GM23248 (cell line): ENCODE data around the gene PRTN3. TPM values are rescaled to one million over a fixed set of nuclear protein-coding genes. Genes with fewer than 3 reads are reported as not detected.
A peak's percentile ranks its signal among the peaks of the same experiment; 100 is the strongest.

Source experiments
- DNase-seq: peaks from one replicate; pipeline ENCODE4 v3.0.0-alpha.2; 2015
- H2AFZ ChIP-seq: fragments of 200-600 bp; sonication (generic); 2 replicates; pipeline ENCODE4 v1.6.1; 2016; ENCODE audit warnings: antibody characterized with exemption
- H3F3A ChIP-seq: fragments of 200-600 bp; sonication (generic); 2 replicates; pipeline ENCODE4 v1.6.1; 2016; ENCODE audit warnings: mild to moderate bottlenecking, antibody characterized with exemption, mixed run types; ENCODE audit not compliant: insufficient read depth
- H3K27ac ChIP-seq: fragments of 200-600 bp; sonication (generic); 2 replicates; pipeline ENCODE4 v1.5.1; 2016; ENCODE audit warnings: mild to moderate bottlenecking
- H3K27me3 ChIP-seq: fragments of 200-600 bp; sonication (generic); replicated peaks from 2 replicates; pipeline ENCODE4 v1.6.1; 2016; ENCODE audit warnings: mild to moderate bottlenecking; ENCODE audit not compliant: insufficient read depth
- H3K36me3 ChIP-seq: fragments of 200-600 bp; sonication (generic); 2 replicates; pipeline ENCODE4 v1.6.1; 2016; ENCODE audit warnings: low read depth, mild to moderate bottlenecking
- H3K4me1 ChIP-seq: fragments of 200-600 bp; sonication (generic); 2 replicates; pipeline ENCODE4 v1.6.1; 2016; ENCODE audit warnings: mild to moderate bottlenecking; ENCODE audit not compliant: insufficient read depth
- H3K4me2 ChIP-seq: fragments of 200-600 bp; sonication (generic); one replicate; pipeline ENCODE4 v1.6.1; 2016; ENCODE audit warnings: mild to moderate bottlenecking; ENCODE audit not compliant: unreplicated experiment
- H3K4me3 ChIP-seq: fragments of 200-600 bp; sonication (generic); 2 replicates; pipeline ENCODE4 v1.5.1; 2016; ENCODE audit warnings: mild to moderate bottlenecking
- H3K79me2 ChIP-seq: fragments of 200-600 bp; sonication (generic); 2 replicates; pipeline ENCODE4 v1.6.1; 2016; ENCODE audit warnings: mild to moderate bottlenecking; ENCODE audit not compliant: insufficient read depth
- H3K9ac ChIP-seq: fragments of 200-600 bp; sonication (generic); 2 replicates; pipeline ENCODE4 v1.6.1; 2016; ENCODE audit warnings: mild to moderate bottlenecking
- H3K9me2 ChIP-seq: fragments of 200-600 bp; sonication (generic); 2 replicates; pipeline ENCODE4 v1.6.1; 2016; ENCODE audit warnings: mixed run types, mild to moderate bottlenecking, moderate library complexity; ENCODE audit not compliant: insufficient read depth
- H3K9me3 ChIP-seq: fragments of 200-600 bp; sonication (generic); one replicate; pipeline ENCODE4 v1.6.1; 2017; ENCODE audit warnings: low read depth
- H4K20me1 ChIP-seq: fragments of 200-600 bp; sonication (generic); 2 replicates; pipeline ENCODE4 v1.6.0; 2016; ENCODE audit not compliant: insufficient read depth
- EZH2 ChIP-seq: fragments of 200-600 bp; sonication (generic); IDR thresholded peaks from 2 replicates; pipeline ENCODE4 v1.6.1; 2018; ENCODE audit warnings: antibody characterized with exemption, mild to moderate bottlenecking; ENCODE audit not compliant: insufficient read depth, poor library complexity, severe bottlenecking
- EZH2phosphoT487 ChIP-seq: fragments of 200-600 bp; sonication (generic); IDR thresholded peaks from 2 replicates; pipeline ENCODE4 v1.6.1; 2018; ENCODE audit warnings: antibody characterized with exemption, moderate library complexity, mild to moderate bottlenecking, low read depth; ENCODE audit not compliant: insufficient read depth
- WGBS, 2 experiments: methylation state at CpG; one replicate each; pipeline ENCODE4 v1.1.6; 2015 to 2017; ENCODE audit warnings: low lambda C conversion rate in 2 of 2, low coverage in 1 of 2; ENCODE audit errors: missing lambda C conversion rate in 2 of 2; 5-methylcytosine and 5-hydroxymethylcytosine counted together
- in situ Hi-C: fragments of 300-500 bp; cut with MboI; formaldehyde crosslinking; loops from 2 replicates; pipeline ENCODE4 v1.15.0; 2020
- polyA plus RNA-seq: library from polyadenylated mRNA; unstranded; fragments of >200 nt; fragmentation: Nextera tagmentation; extraction: Ambion mirVana; gene quantifications from 2 replicates; pipeline ENCODE4 v1.2.1, GENCODE V29; 2016
- total RNA-seq: library from RNA; depleted of rRNA; stranded (reverse); fragments of >200 nt; shearing (Covaris generic); gene quantifications from 2 replicates; pipeline ENCODE4 v1.2.3, GENCODE V29; 2014

The PRTN3 gene
- total and polyA plus RNA-seq, 2 experiments from 2014 or later, result not detected

- Histone ChIP-seq H3K27ac (0 out of 2 replicates have a peak overlapping the region, but pooled peaks have one; percentile 3), H3K4me2 (peak overlapping the region; percentile 98), H3K9ac (peak overlapping the region; percentile 94; the same call in 1 of the 2 replicates), H2AFZ (no peak overlapping the region), H3K9me2 (no peaks in the 10 kb centered on the region), H3K79me2 (peaks cover 100% of the 10 kb centered on the region), H3K9me3 (no peaks in the 10 kb centered on the region), H3F3A (peaks cover 20% of the 10 kb centered on the region), H3K27me3 (no peaks in the 10 kb centered on the region), H3K4me1 (peaks cover 27% of the 10 kb centered on the region), H4K20me1 (peaks cover 30% of the 10 kb centered on the region), H3K36me3 (peaks cover 35% of the 10 kb centered on the region), H3K4me3 (no peak overlapping the region)
- 82 to 83% methylated on average over 12 to 17 of the region's 17 CpGs for WGBS, 2 experiments
- DNase-seq, result no peak
- TF ChIP-seq EZH2 (no peak), EZH2phosphoT487 (no peak)
- in situ Hi-C loops, result no loop called here
These were observed 37.7 kb upstream of the PRTN3 start for GRCh38 chr19:803099-803561.

- Histone ChIP-seq H3F3A (peaks cover 20% of the 10 kb centered on the region), H3K9ac (no peak overlapping the region), H3K9me3 (no peaks in the 10 kb centered on the region), H3K79me2 (peaks cover 100% of the 10 kb centered on the region), H3K27me3 (no peaks in the 10 kb centered on the region), H3K4me3 (no peak overlapping the region), H2AFZ (no peak overlapping the region), H3K4me2 (no peak overlapping the region), H4K20me1 (peaks cover 28% of the 10 kb centered on the region), H3K9me2 (no peaks in the 10 kb centered on the region), H3K27ac (no peak overlapping the region), H3K36me3 (peaks cover 40% of the 10 kb centered on the region), H3K4me1 (peaks cover 27% of the 10 kb centered on the region)
- TF ChIP-seq EZH2, result no peak
- TF ChIP-seq EZH2phosphoT487, result no peak
- in situ Hi-C loops, result no loop called here
- DNase-seq, result no peak
- WGBS, 2 experiments, result 86 to 90% methylated on average over 31 of the region's 31 CpGs
These were observed 36.9 kb upstream of the PRTN3 start for GRCh38 chr19:803686-804418.

DNA sequence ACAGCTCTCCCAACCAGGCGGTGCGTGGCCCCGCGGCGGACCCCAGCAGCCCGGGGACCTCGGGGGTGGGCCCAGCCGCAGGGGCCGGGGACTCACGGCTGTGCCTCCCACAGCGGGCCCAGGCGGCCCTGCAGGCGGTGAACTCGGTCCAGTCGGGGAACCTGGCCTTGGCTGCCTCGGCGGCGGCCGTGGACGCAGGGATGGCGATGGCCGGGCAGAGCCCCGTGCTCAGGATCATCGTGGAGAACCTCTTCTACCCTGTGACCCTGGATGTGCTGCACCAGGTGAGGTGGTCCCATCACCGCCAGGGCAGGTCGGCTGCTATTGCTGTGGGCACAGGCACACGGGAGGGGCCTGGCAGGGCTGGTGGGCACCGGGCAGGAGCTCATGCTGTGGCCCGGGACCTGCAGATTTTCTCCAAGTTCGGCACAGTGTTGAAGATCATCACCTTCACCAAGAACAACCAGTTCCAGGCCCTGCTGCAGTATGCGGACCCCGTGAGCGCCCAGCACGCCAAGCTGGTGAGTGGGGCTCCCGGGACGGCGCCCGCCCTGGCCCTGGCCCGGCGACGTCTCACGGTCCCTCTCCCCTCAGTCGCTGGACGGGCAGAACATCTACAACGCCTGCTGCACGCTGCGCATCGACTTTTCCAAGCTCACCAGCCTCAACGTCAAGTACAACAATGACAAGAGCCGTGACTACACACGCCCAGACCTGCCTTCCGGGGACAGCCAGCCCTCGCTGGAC, 36.2 kb upstream of the PRTN3 start:
- no peak overlapping the region for H3K9ac ChIP-seq
- H3K4me1 ChIP-seq, result peaks cover 24% of the 10 kb centered on the region
- peaks cover 23% of the 10 kb centered on the region for H4K20me1 ChIP-seq
- DNase-seq, result no peak
- no peaks in the 10 kb centered on the region for H3K9me3 ChIP-seq
- peaks cover 100% of the 10 kb centered on the region for H3K79me2 ChIP-seq
- no peak overlapping the region for H2AFZ ChIP-seq
- WGBS, 2 experiments, result 94 to 95% methylated on average over 44 to 45 of the region's 53 CpGs
- no peak overlapping the region for H3K4me3 ChIP-seq
- H3K27me3 ChIP-seq, result no peaks in the 10 kb centered on the region
- H3K36me3 ChIP-seq, result peaks cover 42% of the 10 kb centered on the region
- H3K27ac ChIP-seq, result no peak overlapping the region
- H3K9me2 ChIP-seq, result no peaks in the 10 kb centered on the region
- no peak for TF ChIP-seq EZH2phosphoT487
- TF ChIP-seq EZH2, result no peak
- in situ Hi-C loops, result no loop called here
- peaks cover 16% of the 10 kb centered on the region for H3F3A ChIP-seq
- H3K4me2 ChIP-seq, result no peak overlapping the region

- Histone ChIP-seq H3K36me3 (peaks cover 42% of the 10 kb centered on the region), H3K27me3 (no peaks in the 10 kb centered on the region), H3K9me3 (no peaks in the 10 kb centered on the region), H3K4me1 (peaks cover 19% of the 10 kb centered on the region), H3F3A (peaks cover 12% of the 10 kb centered on the region), H4K20me1 (peaks cover 17% of the 10 kb centered on the region), H3K4me3 (no peak overlapping the region), H3K27ac (no peak overlapping the region), H3K9me2 (no peaks in the 10 kb centered on the region), H3K4me2 (no peak overlapping the region), H2AFZ (no peak overlapping the region), H3K79me2 (peaks cover 100% of the 10 kb centered on the region), H3K9ac (no peak overlapping the region)
- in situ Hi-C loops, result no loop called here
- WGBS, 2 experiments, result 90 to 98% methylated on average over 15 to 33 of the region's 33 CpGs
- TF ChIP-seq EZH2, result no peak
- TF ChIP-seq EZH2phosphoT487, result no peak
- no peak for DNase-seq
These were observed 35.6 kb upstream of the PRTN3 start for GRCh38 chr19:805166-805551.
